ENCODE data around the gene SLC24A3. TPM values are rescaled to one million over a fixed set of nuclear protein-coding genes. Genes with fewer than 3 reads are reported as not detected.

Gene SLC24A3
- total RNA-seq, 2 experiments from 2014 or later, result not detected

- Mint-ChIP-seq H3K27me3 (peaks cover 2% of the 10 kb centered on the region), H3K4me1 (peaks cover 16% of the 10 kb centered on the region), H3K27ac (no peak overlapping the region)
These were observed 223.4 kb downstream of the SLC24A3 start for GRCh38 chr20:19435821-19436220.

GRCh38 chr20:19438488-19438887 is 226.0 kb downstream of the SLC24A3 start:
- DNase-seq (no peak), ATAC-seq (no peak)
- peaks cover 2% of the 10 kb centered on the region for H3K27me3 Mint-ChIP-seq
- H3K27ac Mint-ChIP-seq, result no peak overlapping the region
- peaks cover 28% of the 10 kb centered on the region for H3K4me1 Mint-ChIP-seq
- CTCF ChIA-PET, result no interaction called here
- H3K9me3 Mint-ChIP-seq (ENCODE audit: low read depth), result peaks cover 3% of the 10 kb centered on the region
- peaks cover 2% of the 10 kb centered on the region for H3K36me3 Mint-ChIP-seq
- H3K4me3 Mint-ChIP-seq, result no peak overlapping the region

More at GRCh38 chr20:19435821-19436220, 223.4 kb downstream of the SLC24A3 start:
- no peak for ATAC-seq
- no peak overlapping the region for H3K4me3 Mint-ChIP-seq
- CTCF ChIA-PET, result interaction anchor here (1.2 kb wide), 1 partner anchor 14 kb away, joined by 3 read pairs; no protein-coding TSS in a partner anchor
- no peaks in the 10 kb centered on the region for H3K36me3 Mint-ChIP-seq
- no peak for DNase-seq
- peaks cover 2% of the 10 kb centered on the region for H3K9me3 Mint-ChIP-seq (ENCODE audit: low read depth)

- Mint-ChIP-seq H3K27ac (peak overlapping the region; percentile 21), H3K4me3 (no peak overlapping the region), H3K9me3 (ENCODE audit: low read depth) (peaks cover 5% of the 10 kb centered on the region), H3K36me3 (peaks cover 2% of the 10 kb centered on the region), H3K27me3 (peaks cover 2% of the 10 kb centered on the region), H3K4me1 (peaks cover 28% of the 10 kb centered on the region)
- CTCF ChIA-PET, result no interaction called here
- ATAC-seq (peak; percentile 93), DNase-seq (peak; percentile 73)
These were observed 228.5 kb downstream of the SLC24A3 start for GRCh38 chr20:19440660-19441527.

GRCh38 chr20:19446246-19446645 is 233.8 kb downstream of the SLC24A3 start:
- Mint-ChIP-seq H3K27me3 (no peaks in the 10 kb centered on the region), H3K9me3 (ENCODE audit: low read depth) (peaks cover 5% of the 10 kb centered on the region), H3K27ac (no peak overlapping the region), H3K4me3 (no peak overlapping the region), H3K4me1 (peaks cover 17% of the 10 kb centered on the region), H3K36me3 (peaks cover 2% of the 10 kb centered on the region)
- DNase-seq (no peak), ATAC-seq (no peak)
- CTCF ChIA-PET, result no interaction called here

- Mint-ChIP-seq H3K27ac (no peak overlapping the region), H3K36me3 (no peaks in the 10 kb centered on the region), H3K4me3 (no peak overlapping the region), H3K27me3 (no peaks in the 10 kb centered on the region), H3K4me1 (peaks cover 23% of the 10 kb centered on the region), H3K9me3 (ENCODE audit: low read depth) (peaks cover 3% of the 10 kb centered on the region)
- ATAC-seq (no peak), DNase-seq (no peak)
- CTCF ChIA-PET, result no interaction called here
These were observed 236.2 kb downstream of the SLC24A3 start for GRCh38 chr20:19448632-19449031.

GRCh38 chr20:19449051-19449450 is 236.6 kb downstream of the SLC24A3 start:
- no peaks in the 10 kb centered on the region for H3K27me3 Mint-ChIP-seq
- no peak overlapping the region for H3K27ac Mint-ChIP-seq
- H3K36me3 Mint-ChIP-seq, result no peaks in the 10 kb centered on the region
- H3K4me3 Mint-ChIP-seq, result no peak overlapping the region
- H3K9me3 Mint-ChIP-seq (ENCODE audit: low read depth), result peaks cover 3% of the 10 kb centered on the region
- no peak for DNase-seq
- no peak for ATAC-seq
- peaks cover 23% of the 10 kb centered on the region for H3K4me1 Mint-ChIP-seq
- CTCF ChIA-PET, result no interaction called here

GRCh38 chr20:19451231-19451922 is 238.9 kb downstream of the SLC24A3 start:
- Mint-ChIP-seq H3K4me1 (peaks cover 25% of the 10 kb centered on the region), H3K27ac (peak overlapping the region; percentile 72), H3K9me3 (ENCODE audit: low read depth) (peaks cover 6% of the 10 kb centered on the region), H3K27me3 (no peaks in the 10 kb centered on the region), H3K4me3 (peak overlapping the region; percentile 27), H3K36me3 (no peaks in the 10 kb centered on the region)
- DNase-seq (no peak), ATAC-seq (no peak)
- CTCF ChIA-PET, result no interaction called here

GRCh38 chr20:19451923-19452295 is 239.5 kb downstream of the SLC24A3 start:
- DNase-seq, result peak; percentile 42
- Mint-ChIP-seq H3K9me3 (ENCODE audit: low read depth) (peaks cover 6% of the 10 kb centered on the region), H3K4me3 (peak overlapping the region; percentile 27), H3K27ac (peak overlapping the region; percentile 72), H3K4me1 (peaks cover 27% of the 10 kb centered on the region), H3K36me3 (no peaks in the 10 kb centered on the region), H3K27me3 (no peaks in the 10 kb centered on the region)
- CTCF ChIA-PET, result no interaction called here
- ATAC-seq, result peak; percentile 58

- CTCF ChIA-PET, result no interaction called here
- H3K36me3 Mint-ChIP-seq, result no peaks in the 10 kb centered on the region
- no peaks in the 10 kb centered on the region for H3K27me3 Mint-ChIP-seq
- H3K4me3 Mint-ChIP-seq, result no peak overlapping the region
- no peak overlapping the region for H3K27ac Mint-ChIP-seq
- no peak for ATAC-seq
- DNase-seq, result no peak
- peaks cover 29% of the 10 kb centered on the region for H3K4me1 Mint-ChIP-seq
- peaks cover 4% of the 10 kb centered on the region for H3K9me3 Mint-ChIP-seq (ENCODE audit: low read depth)
These were observed 241.0 kb downstream of the SLC24A3 start for GRCh38 chr20:19453410-19453809.

- peaks cover 3% of the 10 kb centered on the region for H3K9me3 Mint-ChIP-seq (ENCODE audit: low read depth)
- no peak overlapping the region for H3K4me3 Mint-ChIP-seq
- CTCF ChIA-PET, result no interaction called here
- no peaks in the 10 kb centered on the region for H3K27me3 Mint-ChIP-seq
- H3K27ac Mint-ChIP-seq, result no peak overlapping the region
- peaks cover 30% of the 10 kb centered on the region for H3K4me1 Mint-ChIP-seq
- DNase-seq, result no peak
- no peaks in the 10 kb centered on the region for H3K36me3 Mint-ChIP-seq
- ATAC-seq, result no peak
These were observed 241.4 kb downstream of the SLC24A3 start for GRCh38 chr20:19453862-19454261.

- Mint-ChIP-seq H3K27me3 (no peaks in the 10 kb centered on the region), H3K4me1 (peaks cover 14% of the 10 kb centered on the region), H3K4me3 (no peak overlapping the region), H3K36me3 (no peaks in the 10 kb centered on the region), H3K9me3 (ENCODE audit: low read depth) (peaks cover 3% of the 10 kb centered on the region), H3K27ac (no peak overlapping the region)
- ATAC-seq (no peak), DNase-seq (no peak)
- CTCF ChIA-PET, result no interaction called here
These were observed 244.4 kb downstream of the SLC24A3 start for GRCh38 chr20:19456595-19457395.

- Mint-ChIP-seq H3K36me3 (no peaks in the 10 kb centered on the region), H3K4me3 (no peak overlapping the region), H3K9me3 (ENCODE audit: low read depth) (peaks cover 3% of the 10 kb centered on the region), H3K27ac (no peak overlapping the region), H3K4me1 (peaks cover 6% of the 10 kb centered on the region), H3K27me3 (no peaks in the 10 kb centered on the region)
- CTCF ChIA-PET, result no interaction called here
- no peak for DNase-seq
- no peak for ATAC-seq
These were observed 245.2 kb downstream of the SLC24A3 start for GRCh38 chr20:19457611-19458010.

GRCh38 chr20:19460386-19460785 is 247.9 kb downstream of the SLC24A3 start:
- H3K27me3 Mint-ChIP-seq, result no peaks in the 10 kb centered on the region
- H3K9me3 Mint-ChIP-seq (ENCODE audit: low read depth), result peaks cover under 1% of the 10 kb centered on the region
- no peak overlapping the region for H3K4me3 Mint-ChIP-seq
- peaks cover 6% of the 10 kb centered on the region for H3K4me1 Mint-ChIP-seq
- no peak for DNase-seq
- no peak for ATAC-seq
- H3K27ac Mint-ChIP-seq, result no peak overlapping the region
- CTCF ChIA-PET, result no interaction called here
- no peaks in the 10 kb centered on the region for H3K36me3 Mint-ChIP-seq
